ENCODE measurements around the gene LRRC61. TPM values are rescaled to one million over a fixed set of nuclear protein-coding genes. Genes with fewer than 3 reads are reported as not detected.

LRRC61 gene
- polyA plus RNA-seq, 1 of the 3 experiments (the other 2 are of a cell fraction): 0.99 TPM

DNA sequence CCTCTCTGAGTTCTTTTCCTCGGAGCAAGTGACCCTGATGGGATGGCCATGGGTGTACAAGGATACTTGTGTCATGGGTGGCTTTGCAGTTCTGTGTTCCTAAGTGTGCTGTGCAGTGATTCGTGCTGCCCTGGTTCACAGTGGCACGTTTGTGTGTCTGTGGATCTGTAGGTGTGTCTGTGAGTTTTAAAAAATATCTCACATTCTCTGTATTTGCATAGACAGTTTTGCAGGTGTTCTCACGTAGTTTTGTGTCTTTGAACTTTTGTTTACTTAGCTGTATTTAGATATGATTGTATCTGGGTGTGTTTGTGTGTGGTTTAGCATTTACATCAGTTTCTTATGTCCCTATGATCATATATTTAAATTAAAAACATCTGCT is 59.7 kb downstream of the LRRC61 start:
- Histone ChIP-seq H3K4me2 (no peak overlapping the region), H3K9me2 (no peaks in the 10 kb centered on the region), H3K9ac (no peak overlapping the region), H3F3A (replicated peaks; ENCODE audit: insufficient read depth) (peaks cover 7% of the 10 kb centered on the region), H3K36me3 (replicated peaks in 1 of 2; ENCODE audit: control insufficient read depth in 1 of 2, insufficient read depth in 2 of 2, low read length in 1 of 2) (peaks cover 0 to under 1% of the 10 kb centered on the region in 2 experiments), H2AFZ (ENCODE audit: low read depth) (no peak overlapping the region), H3K4me1 (ENCODE audit: control insufficient read depth in 1 of 2, insufficient read depth in 2 of 2, low read depth in 1 of 2, low read length in 1 of 2) (peaks cover 0 to 65% of the 10 kb centered on the region in 2 experiments; a peak in 2 of 4 replicates), H3K9me3 (no peaks in the 10 kb centered on the region), H3K27ac (ENCODE audit: low read depth in 2 of 2, low read length in 1 of 2) (no peak overlapping the region; a peak in 1 of 4 replicates), H3K4me3 (ENCODE audit: low read depth in 2 of 2, low read length in 1 of 2) (no peak overlapping the region), H3K27me3 (ENCODE audit: insufficient read depth) (no peaks in the 10 kb centered on the region), H4K20me1 (ENCODE audit: insufficient read depth) (peaks cover 8% of the 10 kb centered on the region; the same call in 1 of the 2 replicates), H3K79me2 (ENCODE audit: insufficient read depth) (peaks cover 44% of the 10 kb centered on the region; the same call in 1 of the 2 replicates)
- 67% methylated on average over 4 of the region's 4 CpGs for WGBS (ENCODE audit: low lambda C conversion rate)
- POLR2A ChIA-PET: no interaction called here
- CTCF ChIA-PET: interaction anchor here (1.0 kb wide), 1 partner anchor 19 kb away, joined by 3 read pairs; no protein-coding TSS in a partner anchor
- TF ChIP-seq, protein P1, sequence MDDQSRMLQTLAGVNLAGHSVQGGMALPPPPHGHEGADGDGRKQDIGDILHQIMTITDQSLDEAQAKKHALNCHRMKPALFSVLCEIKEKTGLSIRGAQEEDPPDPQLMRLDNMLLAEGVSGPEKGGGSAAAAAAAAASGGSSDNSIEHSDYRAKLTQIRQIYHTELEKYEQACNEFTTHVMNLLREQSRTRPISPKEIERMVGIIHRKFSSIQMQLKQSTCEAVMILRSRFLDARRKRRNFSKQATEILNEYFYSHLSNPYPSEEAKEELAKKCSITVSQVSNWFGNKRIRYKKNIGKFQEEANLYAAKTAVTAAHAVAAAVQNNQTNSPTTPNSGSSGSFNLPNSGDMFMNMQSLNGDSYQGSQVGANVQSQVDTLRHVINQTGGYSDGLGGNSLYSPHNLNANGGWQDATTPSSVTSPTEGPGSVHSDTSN (IDR thresholded peaks at IDR 0.05): no peak
- peak; percentile 38; the same call in 1 of the 2 replicates for TF ChIP-seq TCF12 (IDR thresholded peaks at IDR 0.05)
- TF ChIP-seq, protein P2, sequence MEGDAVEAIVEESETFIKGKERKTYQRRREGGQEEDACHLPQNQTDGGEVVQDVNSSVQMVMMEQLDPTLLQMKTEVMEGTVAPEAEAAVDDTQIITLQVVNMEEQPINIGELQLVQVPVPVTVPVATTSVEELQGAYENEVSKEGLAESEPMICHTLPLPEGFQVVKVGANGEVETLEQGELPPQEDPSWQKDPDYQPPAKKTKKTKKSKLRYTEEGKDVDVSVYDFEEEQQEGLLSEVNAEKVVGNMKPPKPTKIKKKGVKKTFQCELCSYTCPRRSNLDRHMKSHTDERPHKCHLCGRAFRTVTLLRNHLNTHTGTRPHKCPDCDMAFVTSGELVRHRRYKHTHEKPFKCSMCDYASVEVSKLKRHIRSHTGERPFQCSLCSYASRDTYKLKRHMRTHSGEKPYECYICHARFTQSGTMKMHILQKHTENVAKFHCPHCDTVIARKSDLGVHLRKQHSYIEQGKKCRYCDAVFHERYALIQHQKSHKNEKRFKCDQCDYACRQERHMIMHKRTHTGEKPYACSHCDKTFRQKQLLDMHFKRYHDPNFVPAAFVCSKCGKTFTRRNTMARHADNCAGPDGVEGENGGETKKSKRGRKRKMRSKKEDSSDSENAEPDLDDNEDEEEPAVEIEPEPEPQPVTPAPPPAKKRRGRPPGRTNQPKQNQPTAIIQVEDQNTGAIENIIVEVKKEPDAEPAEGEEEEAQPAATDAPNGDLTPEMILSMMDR (IDR thresholded peaks at IDR 0.05): no peak
- TF ChIP-seq NRF1 (IDR thresholded peaks at IDR 0.05; ENCODE audit: low read depth, low read length): no peak
- TF ChIP-seq CHD2 (IDR thresholded peaks at IDR 0.05; ENCODE audit: low read length, partially characterized antibody): no peak
- DNase-seq: no peak

DNA sequence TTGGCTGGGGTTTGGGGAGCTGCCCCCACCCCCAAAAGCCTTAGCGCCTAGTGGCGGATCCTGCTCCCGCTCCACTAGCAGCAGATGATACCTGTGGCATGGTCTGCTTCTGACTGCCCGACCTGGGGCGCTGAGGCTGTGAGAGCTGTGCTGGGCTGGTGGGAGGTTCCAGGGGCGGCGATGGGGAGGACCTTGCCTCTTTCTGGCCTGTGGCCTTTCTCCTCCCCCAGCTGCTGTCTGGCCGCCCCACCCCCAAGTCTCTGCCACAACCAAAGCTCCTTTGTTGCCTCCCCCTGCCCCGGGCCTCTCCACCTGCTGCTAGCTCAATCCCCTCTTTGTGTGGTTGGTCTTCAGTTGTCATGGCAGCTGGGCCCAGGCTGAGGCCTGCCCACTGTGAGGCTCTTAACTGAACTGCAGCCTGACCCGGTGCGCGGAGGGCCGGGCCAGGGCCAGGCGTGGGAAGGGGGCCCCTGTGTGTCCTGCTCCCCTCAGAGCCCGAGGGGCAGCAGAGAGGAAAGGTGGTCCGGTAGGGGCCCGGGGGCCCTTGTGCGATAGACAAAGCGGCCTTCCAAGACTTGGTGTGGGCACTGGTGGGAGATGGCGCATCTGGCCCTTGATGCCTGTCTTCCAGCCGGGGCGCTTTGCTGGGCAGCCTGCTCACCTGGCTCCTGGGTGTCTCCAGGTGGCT is 60.7 kb downstream of the LRRC61 start:
- H3K36me3 ChIP-seq (replicated peaks in 1 of 2; ENCODE audit: control insufficient read depth in 1 of 2, insufficient read depth in 2 of 2, low read length in 1 of 2): peaks cover 0 to 3% of the 10 kb centered on the region in 2 experiments
- peaks cover 44% of the 10 kb centered on the region; the same call in 1 of the 2 replicates for H3K79me2 ChIP-seq (ENCODE audit: insufficient read depth)
- peak; percentile 49 for DNase-seq
- no peak overlapping the region for H3K9ac ChIP-seq
- H3K4me3 ChIP-seq (ENCODE audit: low read depth in 2 of 2, low read length in 1 of 2): no peak overlapping the region
- 97% methylated on average over 16 of the region's 22 CpGs for WGBS (ENCODE audit: low lambda C conversion rate)
- peaks cover 8% of the 10 kb centered on the region; the same call in 1 of the 2 replicates for H4K20me1 ChIP-seq (ENCODE audit: insufficient read depth)
- no peak overlapping the region for H2AFZ ChIP-seq (ENCODE audit: low read depth)
- no peak overlapping the region for H3K4me2 ChIP-seq
- POLR2A ChIA-PET: interaction anchor here (0.7 to 2.6 kb wide), 2 partner anchors 15 to 22 kb away, joined by 3 to 22 read pairs; partner anchors contain the start of gene REPIN1
- H3K27me3 ChIP-seq (ENCODE audit: insufficient read depth): no peaks in the 10 kb centered on the region
- H3K9me3 ChIP-seq: no peaks in the 10 kb centered on the region
- H3K9me2 ChIP-seq: no peaks in the 10 kb centered on the region
- no peaks in the 10 kb centered on the region for H3F3A ChIP-seq (replicated peaks; ENCODE audit: insufficient read depth)
- CTCF ChIA-PET: interaction anchor here (0.9 to 1.2 kb wide), 3 partner anchors 12 to 579 kb away, joined by 3 read pairs; no protein-coding TSS in a partner anchor
- H3K27ac ChIP-seq (ENCODE audit: low read depth in 2 of 2, low read length in 1 of 2): peak overlapping the region in 1 of 2 experiments; percentile 39; a peak in 1 of 4 replicates
- H3K4me1 ChIP-seq (ENCODE audit: control insufficient read depth in 1 of 2, insufficient read depth in 2 of 2, low read depth in 1 of 2, low read length in 1 of 2): peaks cover 0 to 60% of the 10 kb centered on the region in 2 experiments; a peak in 2 of 4 replicates
- TF ChIP-seq, protein P3, sequence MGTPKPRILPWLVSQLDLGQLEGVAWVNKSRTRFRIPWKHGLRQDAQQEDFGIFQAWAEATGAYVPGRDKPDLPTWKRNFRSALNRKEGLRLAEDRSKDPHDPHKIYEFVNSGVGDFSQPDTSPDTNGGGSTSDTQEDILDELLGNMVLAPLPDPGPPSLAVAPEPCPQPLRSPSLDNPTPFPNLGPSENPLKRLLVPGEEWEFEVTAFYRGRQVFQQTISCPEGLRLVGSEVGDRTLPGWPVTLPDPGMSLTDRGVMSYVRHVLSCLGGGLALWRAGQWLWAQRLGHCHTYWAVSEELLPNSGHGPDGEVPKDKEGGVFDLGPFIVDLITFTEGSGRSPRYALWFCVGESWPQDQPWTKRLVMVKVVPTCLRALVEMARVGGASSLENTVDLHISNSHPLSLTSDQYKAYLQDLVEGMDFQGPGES (IDR thresholded peaks at IDR 0.05; ENCODE audit: low read depth, low read length): no peak
- TF ChIP-seq, protein P4, sequence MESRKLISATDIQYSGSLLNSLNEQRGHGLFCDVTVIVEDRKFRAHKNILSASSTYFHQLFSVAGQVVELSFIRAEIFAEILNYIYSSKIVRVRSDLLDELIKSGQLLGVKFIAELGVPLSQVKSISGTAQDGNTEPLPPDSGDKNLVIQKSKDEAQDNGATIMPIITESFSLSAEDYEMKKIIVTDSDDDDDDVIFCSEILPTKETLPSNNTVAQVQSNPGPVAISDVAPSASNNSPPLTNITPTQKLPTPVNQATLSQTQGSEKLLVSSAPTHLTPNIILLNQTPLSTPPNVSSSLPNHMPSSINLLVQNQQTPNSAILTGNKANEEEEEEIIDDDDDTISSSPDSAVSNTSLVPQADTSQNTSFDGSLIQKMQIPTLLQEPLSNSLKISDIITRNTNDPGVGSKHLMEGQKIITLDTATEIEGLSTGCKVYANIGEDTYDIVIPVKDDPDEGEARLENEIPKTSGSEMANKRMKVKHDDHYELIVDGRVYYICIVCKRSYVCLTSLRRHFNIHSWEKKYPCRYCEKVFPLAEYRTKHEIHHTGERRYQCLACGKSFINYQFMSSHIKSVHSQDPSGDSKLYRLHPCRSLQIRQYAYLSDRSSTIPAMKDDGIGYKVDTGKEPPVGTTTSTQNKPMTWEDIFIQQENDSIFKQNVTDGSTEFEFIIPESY (IDR thresholded peaks at IDR 0.05; ENCODE audit: borderline replicate concordance, low read depth): no peak
- TF ChIP-seq ELF1 (IDR thresholded peaks at IDR 0.05) (no peak), SMC3 (IDR thresholded peaks at IDR 0.05; ENCODE audit: low read depth, low read length) (no peak)
- TF ChIP-seq, protein P2 (IDR thresholded peaks at IDR 0.05): no peak
- TF ChIP-seq, protein P5, sequence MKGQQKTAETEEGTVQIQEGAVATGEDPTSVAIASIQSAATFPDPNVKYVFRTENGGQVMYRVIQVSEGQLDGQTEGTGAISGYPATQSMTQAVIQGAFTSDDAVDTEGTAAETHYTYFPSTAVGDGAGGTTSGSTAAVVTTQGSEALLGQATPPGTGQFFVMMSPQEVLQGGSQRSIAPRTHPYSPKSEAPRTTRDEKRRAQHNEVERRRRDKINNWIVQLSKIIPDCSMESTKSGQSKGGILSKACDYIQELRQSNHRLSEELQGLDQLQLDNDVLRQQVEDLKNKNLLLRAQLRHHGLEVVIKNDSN (IDR thresholded peaks at IDR 0.05; ENCODE audit: borderline replicate concordance, low read depth): no peak
